Activated T-cell treated with anti-CD3 and anti-CD28 coated beads for 1 hour (primary cell): ENCODE results near the gene MGLL.

Experiments
- DNase-seq: peaks from one replicate; pipeline ENCODE4 v3.0.0-alpha.2; 2020; ENCODE audit warnings: low read depth

The MGLL gene

GRCh38 chr3:127754411-127755304, 67.7 kb downstream of the MGLL start:
- no peak for DNase-seq

GRCh38 chr3:127753898-127754410, 68.4 kb downstream of the MGLL start:
- DNase-seq = no peak

GRCh38 chr3:127753338-127753737, 69.0 kb downstream of the MGLL start:
- DNase-seq = no peak

GRCh38 chr3:127751782-127752181, 70.5 kb downstream of the MGLL start:
- DNase-seq = no peak

GRCh38 chr3:127751163-127751621, 71.1 kb downstream of the MGLL start:
- no peak for DNase-seq

- DNase-seq = no peak
These were observed 71.9 kb downstream of the MGLL start for GRCh38 chr3:127750226-127751031.

- DNase-seq = no peak
These were observed 72.5 kb downstream of the MGLL start for GRCh38 chr3:127749787-127750225.

GRCh38 chr3:127749361-127749760, 73.0 kb downstream of the MGLL start:
- no peak for DNase-seq

GRCh38 chr3:127748754-127749327, 73.5 kb downstream of the MGLL start:
- DNase-seq = no peak

- DNase-seq = no peak
These were observed 74.4 kb downstream of the MGLL start for GRCh38 chr3:127747751-127748521.

GRCh38 chr3:127747066-127747465, 75.2 kb downstream of the MGLL start:
- no peak for DNase-seq

GRCh38 chr3:127746400-127747057, 75.8 kb downstream of the MGLL start:
- DNase-seq = no peak

- no peak for DNase-seq
These were observed 76.5 kb downstream of the MGLL start for GRCh38 chr3:127745656-127746399.

GRCh38 chr3:127744875-127745274, 77.4 kb downstream of the MGLL start:
- no peak for DNase-seq

- DNase-seq = no peak
These were observed 78.0 kb downstream of the MGLL start for GRCh38 chr3:127744253-127744815.

- DNase-seq = no peak
These were observed 78.7 kb downstream of the MGLL start for GRCh38 chr3:127743351-127744252.

- DNase-seq = no peak
These were observed 79.7 kb downstream of the MGLL start for GRCh38 chr3:127742580-127742979.

GRCh38 chr3:127741690-127742089, 80.6 kb downstream of the MGLL start:
- no peak for DNase-seq

- no peak for DNase-seq
These were observed 81.1 kb downstream of the MGLL start for GRCh38 chr3:127741246-127741645.
